Measurements from ENCODE around the gene PRKCA.

PRKCA gene

DNA sequence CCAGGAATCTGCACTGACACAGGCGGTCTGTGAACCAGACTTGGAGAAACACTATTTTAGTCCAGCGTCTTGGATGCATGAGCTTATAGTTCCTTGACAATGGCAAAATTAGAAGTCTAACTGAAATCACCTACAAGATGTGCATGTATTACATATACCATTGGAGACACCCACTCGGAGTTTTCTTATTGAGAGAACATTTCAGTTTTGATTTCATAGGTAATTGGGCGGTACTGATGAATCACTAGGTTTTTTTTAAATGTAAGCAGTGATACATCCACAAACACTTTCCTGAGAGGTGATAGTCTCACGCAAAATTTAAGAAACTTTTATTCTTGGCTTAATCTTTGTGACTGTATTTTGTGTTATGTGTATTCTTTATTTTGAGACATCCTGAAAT lies 69.8 kb downstream of the PRKCA start:
- no peaks in the 10 kb centered on the region for H3K36me3 ChIP-seq
- no peaks in the 10 kb centered on the region for H3K4me1 ChIP-seq (ENCODE audit: control insufficient read depth in 1 of 2, insufficient read depth in 1 of 2, low read depth in 1 of 2, low read length in 1 of 2)
- H3K4me3 ChIP-seq (ENCODE audit: low read depth in 1 of 2, low read length in 1 of 2): no peak overlapping the region
- no peak for TF ChIP-seq CTCF (IDR thresholded peaks at IDR 0.05)
- H3K27me3 ChIP-seq: no peaks in the 10 kb centered on the region
- no peak overlapping the region for H3K27ac ChIP-seq
- no peaks in the 10 kb centered on the region for H3K9me3 ChIP-seq

DNA sequence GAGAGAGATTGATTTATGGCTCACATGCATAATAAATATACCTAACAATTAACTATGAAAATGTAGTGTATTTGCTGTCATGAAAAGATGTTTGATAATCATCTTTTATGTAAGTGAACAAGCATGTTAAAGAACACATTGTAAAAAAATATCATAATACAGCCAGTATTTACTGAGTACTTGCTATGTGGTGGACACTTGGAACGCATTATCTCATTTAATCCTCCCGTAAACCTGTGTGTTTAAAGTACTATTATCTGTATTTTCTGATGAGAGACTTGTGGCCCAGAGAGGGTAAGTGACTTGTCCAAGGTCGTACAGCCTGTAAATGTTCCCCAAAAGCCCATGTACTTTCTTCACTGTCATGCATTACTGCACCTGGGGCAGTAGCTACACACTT lies 70.7 kb downstream of the PRKCA start:
- Histone ChIP-seq H3K4me1 (ENCODE audit: control insufficient read depth in 1 of 2, insufficient read depth in 1 of 2, low read depth in 1 of 2, low read length in 1 of 2) (no peaks in the 10 kb centered on the region), H3K9me3 (no peaks in the 10 kb centered on the region), H3K4me3 (ENCODE audit: low read depth in 1 of 2, low read length in 1 of 2) (no peak overlapping the region), H3K27ac (no peak overlapping the region), H3K36me3 (no peaks in the 10 kb centered on the region), H3K27me3 (no peaks in the 10 kb centered on the region)
- TF ChIP-seq CTCF (IDR thresholded peaks at IDR 0.05): no peak

GRCh38 chr17:66373944-66374817 lies 71.8 kb downstream of the PRKCA start:
- no peaks in the 10 kb centered on the region for H3K9me3 ChIP-seq
- no peaks in the 10 kb centered on the region for H3K4me1 ChIP-seq (ENCODE audit: control insufficient read depth in 1 of 2, insufficient read depth in 1 of 2, low read depth in 1 of 2, low read length in 1 of 2)
- no peak for TF ChIP-seq CTCF (IDR thresholded peaks at IDR 0.05)
- H3K36me3 ChIP-seq: no peaks in the 10 kb centered on the region
- no peak overlapping the region for H3K27ac ChIP-seq
- H3K4me3 ChIP-seq (ENCODE audit: low read depth in 1 of 2, low read length in 1 of 2): no peak overlapping the region
- no peaks in the 10 kb centered on the region for H3K27me3 ChIP-seq

- no peak overlapping the region for H3K27ac ChIP-seq
Observed at GRCh38 chr17:66375121-66375520, 72.7 kb downstream of the PRKCA start.

DNA sequence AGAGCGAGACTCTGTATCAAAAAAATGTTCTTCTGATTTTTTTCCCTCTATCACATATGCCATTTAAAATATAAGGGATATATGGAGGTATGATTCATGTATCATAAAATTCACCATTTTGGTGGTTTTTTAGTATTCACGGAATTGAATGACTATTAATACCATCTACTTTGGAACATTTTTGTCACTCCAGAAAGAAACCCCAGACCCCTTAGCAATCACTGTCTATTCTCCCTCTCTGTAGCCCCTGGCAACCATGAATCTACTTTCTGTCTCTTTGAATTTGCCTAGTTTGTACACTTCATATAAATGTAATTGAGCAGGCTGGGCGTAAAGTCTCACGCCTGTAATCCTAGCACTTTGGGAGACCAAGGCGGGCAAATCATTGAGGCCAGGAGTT lies 75.9 kb downstream of the PRKCA start:
- Histone ChIP-seq H3K9me3 (no peaks in the 10 kb centered on the region), H3K4me3 (ENCODE audit: low read depth in 1 of 2, low read length in 1 of 2) (no peak overlapping the region), H3K27ac (no peak overlapping the region), H3K36me3 (no peaks in the 10 kb centered on the region), H3K4me1 (ENCODE audit: control insufficient read depth in 1 of 2, insufficient read depth in 1 of 2, low read depth in 1 of 2, low read length in 1 of 2) (no peaks in the 10 kb centered on the region), H3K27me3 (peaks cover 14% of the 10 kb centered on the region)
- no peak for TF ChIP-seq CTCF (IDR thresholded peaks at IDR 0.05)

More at GRCh38 chr17:66375121-66375520, 72.7 kb downstream of the PRKCA start:
- no peak for TF ChIP-seq CTCF (IDR thresholded peaks at IDR 0.05)
- Histone ChIP-seq H3K9me3 (no peaks in the 10 kb centered on the region), H3K4me1 (ENCODE audit: control insufficient read depth in 1 of 2, insufficient read depth in 1 of 2, low read depth in 1 of 2, low read length in 1 of 2) (no peaks in the 10 kb centered on the region), H3K36me3 (no peaks in the 10 kb centered on the region), H3K27me3 (no peaks in the 10 kb centered on the region), H3K4me3 (ENCODE audit: low read depth in 1 of 2, low read length in 1 of 2) (no peak overlapping the region)

Data from neutrophil (primary cell).